ENCODE results near the gene SELENOI. TPM values are rescaled to one million over a fixed set of nuclear protein-coding genes. Genes with fewer than 3 reads are reported as not detected.

Gene SELENOI
- total RNA-seq, 2 donors from 2014 or later, result 41.5 to 42.2 TPM

Other genes starting within 250 kb of the SELENOI start
- 1 to 10 TPM; 2.4 to 3.9 TPM for gene GAREM2, start 173.1 kb upstream of the SELENOI start, total RNA-seq
- 100 to 1,000 TPM; 226 to 266 TPM for gene HADHA, start 101.5 kb upstream of the SELENOI start, total RNA-seq
- gene HADHB, start 101.2 kb upstream of the SELENOI start, total RNA-seq, result 100 to 1,000 TPM; 105 to 160 TPM
- gene ADGRF3, start 646 bp downstream of the SELENOI start, total RNA-seq, result under 1 TPM; 0.16 to 0.20 TPM
- gene DRC1, start 55.8 kb downstream of the SELENOI start, total RNA-seq, result not detected
- gene OTOF, start 132.0 kb downstream of the SELENOI start, total RNA-seq, result not detected